CD4-positive, alpha-beta T cell treated with Interleukin-17A for 1 hour (primary cell): ENCODE data around the gene ASIC1.

Experiments
- DNase-seq: peaks from one replicate; pipeline ENCODE4 v3.0.0-alpha.2; 2020

Gene ASIC1

DNA sequence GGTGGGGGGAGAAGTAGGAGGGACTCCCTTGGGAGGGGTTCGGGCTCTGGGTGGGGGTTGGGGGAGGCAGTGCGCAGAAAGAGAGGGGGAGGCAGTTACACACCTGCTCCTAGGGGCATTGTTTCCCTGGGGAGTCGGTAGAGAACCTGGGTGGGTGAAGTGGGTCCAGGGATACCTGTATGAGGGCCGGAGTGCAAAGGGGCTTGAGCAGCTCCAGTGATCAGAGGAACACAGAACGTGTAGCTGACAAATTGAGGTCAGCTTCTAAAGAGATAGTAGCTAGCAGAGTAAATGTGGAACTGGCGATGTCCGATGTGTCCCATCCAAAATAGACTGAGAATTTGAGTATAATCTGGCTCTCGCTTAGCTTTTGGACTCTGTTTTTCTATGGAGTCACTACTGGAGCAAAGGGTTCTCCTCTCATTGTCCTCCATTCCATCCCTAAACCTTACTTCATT lies 28.2 kb downstream of the ASIC1 start:
- no peak for DNase-seq

DNA sequence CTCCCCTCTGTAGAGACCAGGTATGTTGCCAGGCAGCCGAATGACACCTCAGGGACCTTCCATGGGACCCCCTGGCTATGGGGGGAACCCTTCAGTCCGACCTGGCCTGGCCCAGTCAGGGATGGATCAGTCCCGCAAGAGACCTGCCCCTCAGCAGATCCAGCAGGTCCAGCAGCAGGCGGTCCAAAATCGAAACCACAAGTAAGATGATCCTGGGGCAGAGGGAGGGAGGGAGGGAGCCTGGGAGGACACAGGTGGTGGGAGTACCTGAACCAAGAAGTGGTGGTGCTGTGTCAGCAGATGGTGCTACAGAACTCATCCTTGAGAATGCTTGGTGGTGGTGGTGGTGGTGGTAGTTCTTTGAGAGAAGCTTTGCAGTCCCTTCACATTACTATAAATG lies 28.8 kb downstream of the ASIC1 start:
- DNase-seq = no peak

DNA sequence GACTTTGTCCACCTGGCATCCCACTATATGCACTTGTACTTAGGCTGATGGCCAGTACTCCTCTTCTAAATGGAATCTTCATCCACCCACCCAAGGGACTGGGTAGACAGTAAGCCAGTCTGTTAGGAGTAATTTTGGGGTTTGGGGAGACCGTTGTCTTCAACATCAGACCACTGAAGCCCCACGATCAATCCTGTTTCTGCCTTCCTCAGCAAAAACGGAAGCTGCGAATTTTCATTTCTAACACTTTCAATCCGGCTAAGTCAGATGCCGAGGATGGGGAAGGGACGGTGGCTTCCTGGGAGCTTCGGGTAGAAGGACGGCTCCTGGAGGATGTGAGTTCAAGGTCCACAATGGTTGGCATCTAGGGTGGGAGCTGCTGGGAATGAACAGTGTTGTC lies 29.8 kb downstream of the ASIC1 start:
- DNase-seq = no peak

DNA sequence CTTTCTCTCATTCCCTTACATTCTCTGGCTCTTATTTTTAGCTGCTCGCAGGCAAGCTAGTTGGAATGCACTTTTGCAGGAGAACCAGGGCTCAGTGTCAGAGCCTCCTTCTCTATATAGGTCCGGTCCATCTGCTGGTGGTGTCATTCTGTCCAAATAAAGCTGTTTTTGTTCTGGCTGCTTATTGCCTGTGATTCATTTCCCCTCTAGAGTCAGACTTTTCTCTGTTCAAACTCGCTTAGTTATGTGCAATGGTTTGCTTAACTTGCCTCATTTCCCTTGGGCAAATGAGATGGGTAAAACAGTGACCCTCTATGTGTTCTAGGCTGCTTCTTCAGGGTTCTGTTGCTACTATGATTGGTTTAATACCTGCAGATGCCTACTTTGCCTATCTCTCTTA lies 30.6 kb downstream of the ASIC1 start:
- DNase-seq = no peak

DNA sequence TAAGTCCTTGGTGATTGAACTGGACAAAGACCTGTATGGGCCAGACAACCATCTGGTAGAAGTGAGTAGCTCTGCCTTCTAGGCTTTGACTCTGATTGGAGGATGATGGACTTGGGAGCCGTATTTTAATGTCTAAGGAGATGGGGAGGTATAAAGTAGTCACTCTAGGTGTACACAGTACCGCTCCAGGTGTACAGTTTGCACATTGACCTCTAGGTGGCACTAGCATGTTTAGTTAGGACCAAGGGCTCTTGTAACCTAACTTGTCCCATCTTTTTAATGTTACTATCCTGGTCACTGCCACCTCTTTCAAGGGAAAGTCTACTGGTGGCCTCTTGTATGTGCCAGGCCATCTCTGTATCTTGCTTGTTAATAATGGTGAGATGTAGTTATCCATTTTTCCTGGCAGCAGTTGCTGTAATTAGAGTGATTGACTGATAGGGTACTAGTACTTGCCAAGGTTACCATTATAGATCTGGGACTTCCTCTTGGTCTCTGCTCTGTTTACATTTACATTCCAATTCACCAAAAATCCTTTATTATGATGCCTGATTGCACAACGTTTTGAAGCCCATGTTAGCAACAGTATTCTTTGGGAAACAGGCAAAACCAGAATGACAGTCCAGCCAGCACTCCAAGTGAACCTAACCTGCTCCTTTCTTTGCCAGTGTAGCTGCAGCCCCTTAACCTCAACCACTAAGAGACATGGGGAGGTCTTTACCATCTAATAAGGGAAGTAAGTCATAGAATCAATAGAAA lies 31.4 kb downstream of the ASIC1 start:
- DNase-seq = peak; percentile 76

DNA sequence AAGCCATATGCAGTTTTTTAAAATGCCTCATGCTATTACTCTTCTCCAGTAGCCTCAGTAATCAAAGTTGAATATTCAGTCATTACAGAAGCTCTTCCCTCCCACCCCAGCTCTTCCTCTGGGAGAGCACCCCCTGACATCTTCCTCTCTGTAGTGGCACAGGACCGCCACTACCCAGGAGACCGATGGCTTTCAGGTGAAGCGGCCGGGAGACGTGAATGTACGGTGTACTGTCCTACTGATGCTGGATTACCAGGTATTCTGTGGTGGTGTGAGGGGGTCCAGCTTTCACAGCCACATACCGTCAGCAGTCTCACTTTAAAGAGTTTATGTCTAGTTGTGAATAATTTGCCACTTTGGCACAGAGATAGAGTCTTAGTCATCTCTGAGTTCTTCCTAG lies 32.3 kb downstream of the ASIC1 start:
- DNase-seq = no peak

DNA sequence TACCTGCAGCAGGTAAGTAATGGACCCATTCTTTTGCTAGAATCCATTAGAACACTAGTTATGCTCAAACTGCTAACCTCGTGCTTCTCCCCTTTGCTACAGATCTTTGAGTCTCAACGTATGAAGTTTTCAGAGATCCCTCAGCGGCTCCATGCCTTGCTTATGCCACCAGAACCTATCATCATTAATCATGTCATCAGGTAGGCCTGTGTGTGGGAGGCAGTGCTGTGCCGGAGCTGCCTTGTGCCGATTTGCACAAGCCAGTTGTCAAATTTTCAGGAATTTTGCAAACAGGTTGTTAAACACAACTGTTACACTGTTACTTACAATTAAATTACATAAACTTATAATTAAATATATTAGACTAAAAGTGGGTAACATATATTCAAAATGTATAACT lies 33.0 kb downstream of the ASIC1 start:
- no peak for DNase-seq

DNA sequence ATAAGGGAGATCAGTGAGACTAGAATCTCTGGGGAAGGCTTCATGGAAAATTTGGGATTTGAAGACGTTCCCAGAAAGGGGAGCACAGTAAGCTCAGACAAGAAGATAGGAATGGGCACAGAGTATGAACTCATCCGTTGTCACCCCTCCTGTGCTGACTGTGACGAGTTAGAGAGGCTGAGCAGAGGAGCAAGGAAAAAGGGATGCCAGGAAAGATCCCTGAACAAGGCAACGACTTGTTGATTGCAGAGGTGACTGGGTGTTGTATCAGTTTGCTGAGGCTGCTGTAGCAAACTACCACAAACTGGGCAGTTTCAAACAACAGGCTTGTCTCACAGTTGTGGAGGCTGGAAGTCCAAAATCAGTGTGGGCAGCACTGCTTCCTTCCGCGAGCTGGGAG lies 40.6 kb downstream of the ASIC1 start:
- no peak for DNase-seq

DNA sequence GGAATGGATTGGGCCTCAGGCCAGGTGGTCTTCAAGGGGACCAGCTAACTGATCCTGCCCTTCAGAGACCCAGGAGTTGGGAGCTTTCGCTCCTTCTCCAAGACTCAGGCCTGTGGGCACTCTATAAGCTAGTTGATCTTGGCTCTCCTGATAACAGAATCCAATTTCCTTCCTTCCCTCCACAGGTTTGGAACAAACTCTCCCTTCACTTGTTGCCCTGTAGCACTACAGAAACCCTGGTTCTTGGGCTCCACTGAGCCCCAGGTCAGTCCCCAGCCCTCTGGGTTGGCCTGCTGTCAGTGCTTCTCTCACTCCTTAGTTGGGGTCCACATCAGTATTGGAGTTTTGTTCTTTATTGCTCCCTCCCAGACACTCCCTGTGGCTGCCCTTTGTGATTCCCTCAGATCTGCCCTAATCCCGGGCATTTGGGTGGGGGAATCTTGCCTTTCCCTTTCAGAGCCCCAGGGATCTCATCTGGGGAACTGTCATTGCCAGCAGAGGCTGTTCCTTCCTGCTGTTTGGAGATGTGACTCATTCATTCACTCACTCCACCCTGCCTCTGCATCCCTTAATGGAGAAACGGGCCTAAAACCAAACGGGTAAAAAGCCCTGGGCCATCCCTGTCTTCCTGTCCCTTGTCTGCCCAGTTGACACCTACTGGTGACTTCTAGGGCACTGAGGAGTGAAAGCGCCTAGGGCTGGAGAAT lies 42.1 kb downstream of the ASIC1 start:
- no peak for DNase-seq

DNA sequence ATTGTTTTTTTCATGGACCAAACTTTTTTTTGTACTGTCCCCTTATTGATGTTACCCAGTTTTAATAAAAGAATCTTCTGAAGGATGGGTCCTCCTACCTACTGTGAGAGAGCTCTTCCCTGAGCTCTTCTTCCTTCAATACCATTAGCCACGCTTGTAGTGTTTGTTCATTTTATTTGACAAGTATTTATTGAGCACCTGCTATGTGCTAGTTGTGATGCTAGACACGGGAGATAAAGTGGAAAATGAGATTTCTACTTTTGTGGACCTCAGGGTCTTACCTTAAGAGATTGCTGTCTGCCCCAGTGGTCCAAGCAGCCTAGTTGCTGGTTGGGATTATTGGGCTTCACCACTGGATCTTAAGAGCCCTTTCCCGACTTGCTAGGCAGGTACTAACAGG lies 43.2 kb downstream of the ASIC1 start:
- no peak for DNase-seq

DNA sequence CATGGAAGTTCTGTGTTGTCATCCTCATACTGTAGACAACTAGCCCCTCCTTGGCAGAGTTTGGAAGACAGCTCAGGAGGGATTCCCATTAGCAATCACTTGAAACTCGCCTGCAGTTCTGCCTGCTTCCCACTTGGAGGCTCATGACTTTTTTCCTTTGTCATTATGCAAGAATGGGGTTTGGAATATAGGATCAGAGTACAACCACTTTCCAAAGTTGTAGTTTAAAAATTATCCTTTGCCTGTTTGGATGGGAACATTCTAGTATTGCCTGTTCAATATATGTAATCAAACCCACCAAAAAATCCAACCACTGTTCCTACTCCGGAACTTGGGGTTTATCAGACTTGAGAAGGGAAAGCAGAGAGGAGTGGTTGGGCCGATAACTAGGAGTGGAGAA lies 44.3 kb downstream of the ASIC1 start:
- DNase-seq = no peak

DNA sequence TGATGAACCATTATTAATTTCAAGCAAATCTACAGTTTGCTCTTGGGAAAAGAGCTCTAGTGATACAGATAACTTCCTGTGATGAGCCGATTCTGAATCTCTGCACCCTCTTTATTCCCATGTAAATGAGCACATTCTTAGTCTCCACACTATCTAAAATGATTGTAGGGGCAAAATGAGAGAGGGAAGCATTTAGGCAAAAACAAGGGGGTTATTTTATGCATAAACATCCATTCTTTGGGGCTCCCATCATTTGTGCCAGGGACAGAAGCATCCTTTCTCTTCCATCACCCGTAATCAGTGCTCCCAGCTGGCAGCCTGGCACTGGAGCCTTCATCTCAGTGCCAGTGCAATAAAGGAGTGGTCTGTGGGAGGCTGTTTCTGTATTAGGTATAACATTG lies 44.7 kb downstream of the ASIC1 start:
- DNase-seq = no peak

DNA sequence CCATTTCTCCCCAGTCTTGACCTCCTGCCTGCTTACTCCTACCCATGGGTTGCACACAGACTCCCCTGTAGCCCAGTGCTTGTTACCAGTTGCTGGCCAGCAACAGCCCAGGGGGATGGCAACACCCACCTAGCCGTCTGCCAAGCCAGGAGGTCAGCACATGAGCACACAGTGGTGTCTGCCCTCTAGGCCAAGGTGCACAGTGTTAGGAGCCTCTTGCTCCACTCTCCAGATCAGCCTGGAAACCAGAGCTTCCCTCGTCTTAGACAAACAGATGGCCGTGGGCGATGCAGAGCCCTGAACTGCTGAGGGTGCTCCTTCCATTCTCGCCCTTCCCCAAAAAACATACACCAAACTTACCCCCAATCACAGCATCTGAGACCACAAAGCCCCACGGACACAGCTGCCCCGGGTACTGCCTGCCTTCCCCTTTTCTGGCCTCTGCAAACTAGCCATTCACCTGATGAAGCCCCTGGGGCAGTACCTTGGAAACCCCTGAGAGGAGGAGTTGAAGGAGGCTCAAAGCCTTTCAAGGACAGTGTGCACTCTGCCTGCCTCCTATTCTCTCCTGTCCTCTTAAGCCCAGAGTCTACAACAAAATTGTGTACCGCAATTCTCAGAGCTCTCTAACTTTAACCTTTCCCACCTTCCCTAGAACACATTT lies 45.4 kb downstream of the ASIC1 start:
- no peak for DNase-seq

DNA sequence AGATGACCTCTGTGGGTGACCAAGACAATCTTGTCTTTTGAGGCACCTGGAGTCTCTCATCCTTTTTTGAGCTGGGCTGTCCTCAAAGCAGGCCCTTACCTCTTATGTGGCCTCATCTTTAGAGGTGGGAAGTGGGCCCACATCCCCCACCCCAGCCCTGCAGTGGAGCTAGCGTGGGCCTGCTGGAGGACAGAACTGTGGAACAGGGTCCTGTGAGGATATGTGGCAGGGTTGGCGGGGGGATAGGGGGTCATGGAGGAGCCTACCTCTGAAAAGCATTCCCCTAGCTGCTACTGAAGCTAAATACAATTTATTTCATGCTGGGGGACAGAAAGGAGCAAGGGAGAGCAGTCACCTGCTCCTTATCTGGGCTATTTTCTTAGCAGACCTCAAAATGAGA lies 46.0 kb downstream of the ASIC1 start:
- DNase-seq = no peak

DNA sequence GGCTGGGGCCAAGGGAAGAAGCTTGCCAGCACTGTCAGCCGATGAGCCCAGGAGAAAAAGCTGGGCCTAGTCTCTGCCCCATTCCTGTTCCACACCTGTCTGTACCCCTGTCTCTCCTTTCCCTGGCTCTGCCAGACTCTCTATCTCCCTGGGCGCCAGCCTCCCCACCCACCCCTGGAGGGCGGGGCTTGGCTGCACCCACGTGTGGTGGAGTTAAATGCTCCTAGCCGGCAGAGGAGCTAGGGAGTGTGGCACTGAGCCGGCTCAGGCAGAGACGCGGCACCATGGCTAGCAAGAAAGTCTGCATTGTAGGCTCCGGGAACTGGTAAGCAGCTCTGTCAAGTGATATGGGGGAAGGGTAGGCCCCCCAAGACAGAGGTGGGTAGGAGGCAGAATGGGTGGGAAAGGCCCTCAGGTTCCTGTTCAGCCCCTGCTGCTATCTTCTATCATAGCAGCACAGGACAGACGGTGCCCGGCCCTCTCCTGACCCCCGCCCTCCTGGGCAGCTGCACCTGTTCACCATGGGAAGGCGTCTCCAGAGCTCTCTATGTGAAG lies 46.4 kb downstream of the ASIC1 start, which contains the start of gene GPD1:
GPD1 (plus strand) TSS at position 242 of the 555 bp plus-strand sequence; CDS start at position 285, 43 bp downstream.
- no peak for DNase-seq

DNA sequence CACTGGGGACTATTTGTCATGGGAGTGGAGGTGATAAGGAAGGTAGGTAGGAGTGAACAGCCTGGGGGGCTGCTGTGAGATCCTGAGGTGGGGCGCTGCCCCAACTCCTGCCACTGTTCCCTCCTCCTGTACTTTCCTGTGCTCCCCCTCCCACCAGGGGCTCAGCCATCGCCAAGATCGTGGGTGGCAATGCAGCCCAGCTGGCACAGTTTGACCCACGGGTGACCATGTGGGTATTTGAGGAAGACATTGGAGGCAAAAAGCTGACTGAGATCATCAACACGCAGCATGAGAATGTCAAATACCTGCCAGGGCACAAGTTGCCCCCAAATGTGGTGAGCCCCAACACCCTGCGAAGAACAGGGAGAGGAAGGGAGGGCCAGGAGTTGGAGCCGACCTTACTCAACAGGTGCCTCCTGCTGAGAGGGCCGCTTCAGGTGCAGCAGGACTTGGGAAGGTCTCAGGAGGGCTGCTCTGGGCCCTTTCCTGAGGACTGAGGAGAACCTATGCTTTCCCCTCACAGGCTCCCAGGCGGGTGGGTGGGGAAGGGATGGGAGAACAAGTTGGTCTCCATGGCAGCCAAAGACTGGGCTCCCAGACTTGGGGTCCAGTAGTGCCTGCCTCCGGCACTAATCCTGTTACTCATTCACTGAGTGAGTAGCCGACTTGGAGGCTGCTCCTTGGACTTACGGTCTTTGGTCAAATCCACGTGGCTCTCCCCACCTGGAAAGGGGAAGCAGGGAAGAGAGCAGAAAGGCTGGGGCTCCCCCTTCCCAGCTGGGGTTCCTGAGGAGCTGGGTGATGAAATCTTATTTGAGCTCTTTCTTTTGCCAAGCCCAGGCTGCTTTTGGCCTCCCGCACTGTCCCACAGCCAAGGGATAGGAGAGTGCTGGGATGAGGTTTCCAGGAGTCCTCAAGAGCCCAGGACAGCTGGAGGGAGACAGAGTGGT lies 47.3 kb downstream of the ASIC1 start:
- DNase-seq = no peak

DNA sequence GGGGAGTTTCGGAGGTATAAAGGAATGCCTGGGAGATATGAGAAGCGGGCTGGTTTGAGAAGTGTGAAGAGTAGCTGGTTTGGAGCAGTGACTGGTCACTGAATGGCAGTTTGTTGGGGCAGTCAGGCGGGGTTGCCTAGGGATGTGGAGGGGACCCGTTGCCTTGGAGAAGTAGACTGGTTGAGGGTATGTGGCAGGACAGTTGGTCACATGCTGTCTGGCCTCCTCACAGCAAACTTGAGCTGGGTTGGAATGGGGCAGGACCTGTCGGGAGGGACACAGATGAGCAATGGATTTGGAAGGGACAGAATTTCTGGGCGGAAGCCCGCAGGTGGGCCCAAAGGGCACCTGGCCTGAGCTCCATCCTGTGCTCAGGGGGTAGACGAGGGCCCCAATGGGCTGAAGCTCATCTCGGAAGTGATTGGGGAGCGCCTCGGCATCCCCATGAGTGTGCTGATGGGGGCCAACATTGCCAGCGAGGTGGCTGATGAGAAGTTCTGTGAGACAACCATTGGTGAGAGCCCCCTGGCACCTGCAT lies 48.6 kb downstream of the ASIC1 start:
- no peak for DNase-seq

DNA sequence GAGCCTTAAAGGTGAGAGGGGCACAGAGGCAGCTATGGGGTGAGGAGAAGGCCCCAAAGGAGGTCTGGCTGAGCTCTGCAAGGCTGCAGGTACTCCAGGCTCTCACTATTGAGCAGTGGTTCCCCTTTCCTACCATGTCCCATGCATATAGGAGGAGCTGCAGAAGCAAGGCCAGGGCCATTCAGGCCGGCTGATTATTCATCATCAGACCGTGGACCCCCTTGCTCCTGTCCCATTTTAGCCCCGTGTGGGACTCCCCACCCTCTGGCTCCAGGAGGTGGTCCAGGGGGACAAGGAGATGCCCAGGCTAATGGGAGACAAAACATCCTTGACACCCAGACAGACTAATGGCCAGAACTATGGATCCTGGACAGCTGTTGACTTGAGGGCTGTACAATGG lies 49.5 kb downstream of the ASIC1 start:
- no peak for DNase-seq

DNA sequence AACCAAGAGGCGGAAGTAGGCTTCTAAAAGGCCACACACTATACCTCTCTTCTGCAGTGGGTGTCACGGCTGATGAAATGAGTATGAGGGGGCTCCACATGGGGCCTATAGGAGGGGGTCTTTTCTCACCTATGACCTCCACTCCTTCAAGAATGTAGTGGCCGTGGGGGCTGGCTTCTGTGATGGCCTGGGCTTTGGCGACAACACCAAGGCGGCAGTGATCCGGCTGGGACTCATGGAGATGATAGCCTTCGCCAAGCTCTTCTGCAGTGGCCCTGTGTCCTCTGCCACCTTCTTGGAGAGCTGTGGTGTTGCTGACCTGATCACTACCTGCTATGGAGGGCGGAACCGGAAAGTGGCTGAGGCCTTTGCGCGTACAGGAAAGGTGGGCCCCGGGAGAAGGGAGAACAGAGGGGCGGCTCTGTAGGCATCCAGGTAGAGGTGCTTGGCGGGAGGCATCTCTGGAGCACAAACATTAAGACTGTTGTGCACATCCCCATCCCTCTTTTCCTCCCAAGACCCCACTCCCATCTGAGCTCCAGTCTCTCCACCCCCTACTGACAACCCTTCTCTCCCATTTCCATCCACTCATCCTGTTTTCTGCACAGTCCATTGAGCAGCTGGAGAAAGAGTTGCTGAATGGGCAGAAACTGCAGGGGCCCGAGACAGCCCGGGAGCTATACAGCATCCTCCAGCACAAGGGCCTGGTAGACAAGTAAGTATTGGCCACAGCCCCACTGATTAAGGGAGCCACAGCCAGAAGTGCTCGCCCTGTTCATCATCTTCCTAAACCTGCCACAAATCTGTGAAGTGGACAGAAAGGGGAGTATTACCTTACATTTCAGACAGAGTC lies 50.2 kb downstream of the ASIC1 start:
- DNase-seq = no peak

DNA sequence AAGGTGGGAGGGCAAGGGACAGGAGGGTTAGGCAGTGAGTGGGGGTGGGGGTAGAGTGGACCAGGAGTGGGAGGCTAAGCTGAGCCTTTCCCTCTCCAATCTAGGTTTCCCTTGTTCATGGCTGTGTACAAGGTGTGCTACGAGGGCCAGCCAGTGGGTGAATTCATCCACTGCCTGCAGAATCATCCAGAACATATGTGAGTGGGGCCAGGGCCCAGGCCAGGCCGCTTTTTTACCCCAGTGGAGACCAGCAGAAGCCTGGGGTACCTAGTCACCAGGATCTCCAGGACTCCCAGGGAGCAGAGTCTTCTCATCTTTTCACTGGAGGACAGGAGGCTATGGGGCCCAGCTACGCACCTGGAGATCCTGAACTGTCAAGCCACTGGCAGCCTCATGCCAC lies 51.9 kb downstream of the ASIC1 start:
- no peak for DNase-seq

DNA sequence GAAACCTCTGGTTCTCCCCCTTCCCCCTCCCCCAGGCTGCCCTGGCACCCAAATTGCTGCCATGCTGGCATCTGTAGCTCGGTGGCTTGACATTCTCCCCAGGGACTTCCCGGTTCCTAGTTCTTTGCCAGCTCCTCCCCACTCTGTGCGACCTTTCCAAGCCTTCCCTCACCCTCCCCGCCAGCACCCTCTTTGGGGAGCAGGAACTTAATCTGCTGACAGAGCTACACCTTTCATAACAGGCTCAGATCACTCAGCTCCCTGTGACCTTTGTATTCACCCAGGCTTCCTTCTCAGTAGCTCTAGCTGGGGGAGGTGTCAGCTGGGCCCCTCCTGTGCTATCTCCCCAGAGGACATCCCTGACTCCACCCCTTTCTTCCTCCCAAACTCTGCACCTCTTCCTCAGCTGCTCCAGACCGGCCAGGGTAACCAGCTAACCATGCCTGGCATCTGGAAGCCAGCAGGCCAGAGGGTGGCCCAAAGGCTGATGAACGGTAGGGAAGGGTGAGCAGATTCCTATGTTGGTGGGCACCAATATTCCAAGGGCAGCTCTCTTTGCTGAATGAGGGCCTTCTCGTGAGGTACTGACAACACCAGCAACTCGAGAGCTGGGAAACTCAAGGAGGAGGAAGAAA lies 52.8 kb downstream of the ASIC1 start:
- no peak for DNase-seq
